ENCODE measurements around the gene TBX2.

TBX2 gene

GRCh38 chr17:61387011-61387410 is 12.6 kb upstream of the TBX2 start:
- DNase-seq (ENCODE audit: low read depth in 2 of 2, low spot score in 1 of 2), result no peak

- DNase-seq (ENCODE audit: low read depth in 2 of 2, low spot score in 1 of 2), result no peak
Observed at GRCh38 chr17:61387511-61388305, 11.9 kb upstream of the TBX2 start.

- DNase-seq (ENCODE audit: low read depth in 2 of 2, low spot score in 1 of 2), result no peak
Observed at GRCh38 chr17:61388561-61389356, 10.9 kb upstream of the TBX2 start.

GRCh38 chr17:61389670-61390478 is 9.8 kb upstream of the TBX2 start:
- DNase-seq (ENCODE audit: low read depth in 2 of 2, low spot score in 1 of 2), result no peak

GRCh38 chr17:61390479-61390791 is 9.2 kb upstream of the TBX2 start:
- no peak for DNase-seq (ENCODE audit: low read depth in 2 of 2, low spot score in 1 of 2)

GRCh38 chr17:61391595-61392291 is 7.9 kb upstream of the TBX2 start:
- DNase-seq (ENCODE audit: low read depth in 2 of 2, low spot score in 1 of 2), result no peak

- no peak for DNase-seq (ENCODE audit: low read depth in 2 of 2, low spot score in 1 of 2)
Observed at GRCh38 chr17:61392679-61393078, 7.0 kb upstream of the TBX2 start.

GRCh38 chr17:61393550-61393903 is 6.1 kb upstream of the TBX2 start:
- DNase-seq (ENCODE audit: low read depth in 2 of 2, low spot score in 1 of 2), result no peak

- DNase-seq (ENCODE audit: low read depth in 2 of 2, low spot score in 1 of 2), result no peak
Observed at GRCh38 chr17:61393904-61394629, 5.6 kb upstream of the TBX2 start.

GRCh38 chr17:61394630-61395408 is 4.8 kb upstream of the TBX2 start:
- no peak for DNase-seq (ENCODE audit: low read depth in 2 of 2, low spot score in 1 of 2)

- no peak for DNase-seq (ENCODE audit: low read depth in 2 of 2, low spot score in 1 of 2)
Observed at GRCh38 chr17:61395409-61395982, 4.1 kb upstream of the TBX2 start.

- DNase-seq (ENCODE audit: low read depth in 2 of 2, low spot score in 1 of 2), result no peak
Observed at GRCh38 chr17:61395983-61396585, 3.6 kb upstream of the TBX2 start.

- no peak for DNase-seq (ENCODE audit: low read depth in 2 of 2, low spot score in 1 of 2)
Observed at GRCh38 chr17:61396586-61397085, 3.0 kb upstream of the TBX2 start.

- no peak for DNase-seq (ENCODE audit: low read depth in 2 of 2, low spot score in 1 of 2)
Observed at GRCh38 chr17:61397086-61397842, 2.4 kb upstream of the TBX2 start.

GRCh38 chr17:61398721-61399130 is 917 bp upstream of the TBX2 start:
- no peak for DNase-seq (ENCODE audit: low read depth in 2 of 2, low spot score in 1 of 2)

- DNase-seq (ENCODE audit: low read depth in 2 of 2, low spot score in 1 of 2), result no peak
Observed at GRCh38 chr17:61400066-61400716, 548 bp downstream of the TBX2 start.

- no peak for DNase-seq (ENCODE audit: low read depth in 2 of 2, low spot score in 1 of 2)
Observed at GRCh38 chr17:61400717-61401388, 1.2 kb downstream of the TBX2 start.

Measured in stimulated activated CD8-positive, alpha-beta memory T cell treated with anti-CD3 and anti-CD28 coated beads, Interleukin-4, amount 100 ng/mL, for 1 hour (primary cell).